ENCODE results near the gene ENTHD1. TPM values are rescaled to one million over a fixed set of nuclear protein-coding genes. Genes with fewer than 3 reads are reported as not detected.
"Not testable (repeated sequence)": the region's sequence is repeated elsewhere in the genome, so short reads cannot be mapped to it uniquely, and the experiment has no call there.

Gene ENTHD1
- total RNA-seq, 1 experiment from 2014 or later = not detected

DNA sequence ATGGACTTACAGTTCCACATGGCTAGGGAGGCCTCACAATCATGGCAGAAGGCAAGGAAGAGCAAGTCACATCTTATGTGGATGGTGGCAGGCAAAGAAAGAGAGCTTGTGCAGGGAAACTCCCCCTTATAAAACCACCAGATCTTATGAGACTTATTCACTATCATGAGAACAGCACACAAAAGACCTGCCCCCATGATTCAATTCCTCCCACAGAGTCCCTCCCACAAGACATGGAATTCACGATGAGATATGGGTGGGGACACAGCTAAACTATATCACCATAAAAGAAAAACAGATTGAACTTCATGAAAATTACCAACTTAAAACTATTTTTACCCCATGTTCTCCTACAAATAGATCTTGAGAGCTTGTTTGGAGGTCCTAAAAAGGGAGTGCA, 19.6 kb downstream of the ENTHD1 start:
- no TSS peak for BruUV-seq (replicated peaks)
- CTCF ChIA-PET = no interaction called here
- Mint-ChIP-seq H3K27me3 (ENCODE audit: insufficient read depth, unreplicated experiment) (peaks cover 20% of the 10 kb centered on the region), H3K9me3 (ENCODE audit: unreplicated experiment) (no peaks in the 10 kb centered on the region), H3K27ac (ENCODE audit: unreplicated experiment) (no peak overlapping the region), H3K4me1 (ENCODE audit: low read depth, unreplicated experiment) (no peaks in the 10 kb centered on the region), H3K36me3 (ENCODE audit: insufficient read depth, unreplicated experiment) (no peaks in the 10 kb centered on the region), H3K4me3 (ENCODE audit: unreplicated experiment) (no peak overlapping the region)
- Histone ChIP-seq H3K36me3 (ENCODE audit: control insufficient read depth, insufficient read depth, low read length) (no peaks in the 10 kb centered on the region), H3K27me3 (replicated peaks; ENCODE audit: control insufficient read depth, insufficient read depth, low read length) (no peaks in the 10 kb centered on the region), H3K4me1 (no peaks in the 10 kb centered on the region), H3K4me3 (ENCODE audit: low read depth, low read length) (no peak overlapping the region), H3K9me3 (no peaks in the 10 kb centered on the region)
- intact Hi-C loops (cut with micrococcal nuclease; ENCODE audit: unreplicated experiment) = no loop called here
- DNase-seq = no peak
- POLR2A ChIA-PET = no interaction called here
- TF ChIP-seq, protein P1, sequence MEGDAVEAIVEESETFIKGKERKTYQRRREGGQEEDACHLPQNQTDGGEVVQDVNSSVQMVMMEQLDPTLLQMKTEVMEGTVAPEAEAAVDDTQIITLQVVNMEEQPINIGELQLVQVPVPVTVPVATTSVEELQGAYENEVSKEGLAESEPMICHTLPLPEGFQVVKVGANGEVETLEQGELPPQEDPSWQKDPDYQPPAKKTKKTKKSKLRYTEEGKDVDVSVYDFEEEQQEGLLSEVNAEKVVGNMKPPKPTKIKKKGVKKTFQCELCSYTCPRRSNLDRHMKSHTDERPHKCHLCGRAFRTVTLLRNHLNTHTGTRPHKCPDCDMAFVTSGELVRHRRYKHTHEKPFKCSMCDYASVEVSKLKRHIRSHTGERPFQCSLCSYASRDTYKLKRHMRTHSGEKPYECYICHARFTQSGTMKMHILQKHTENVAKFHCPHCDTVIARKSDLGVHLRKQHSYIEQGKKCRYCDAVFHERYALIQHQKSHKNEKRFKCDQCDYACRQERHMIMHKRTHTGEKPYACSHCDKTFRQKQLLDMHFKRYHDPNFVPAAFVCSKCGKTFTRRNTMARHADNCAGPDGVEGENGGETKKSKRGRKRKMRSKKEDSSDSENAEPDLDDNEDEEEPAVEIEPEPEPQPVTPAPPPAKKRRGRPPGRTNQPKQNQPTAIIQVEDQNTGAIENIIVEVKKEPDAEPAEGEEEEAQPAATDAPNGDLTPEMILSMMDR (IDR thresholded peaks at IDR 0.05; ENCODE audit: insufficient read depth in 1 of 2, low read depth in 1 of 2, low read length in 1 of 2, severe bottlenecking in 1 of 2, unreplicated experiment in 1 of 2) = no peak

DNA sequence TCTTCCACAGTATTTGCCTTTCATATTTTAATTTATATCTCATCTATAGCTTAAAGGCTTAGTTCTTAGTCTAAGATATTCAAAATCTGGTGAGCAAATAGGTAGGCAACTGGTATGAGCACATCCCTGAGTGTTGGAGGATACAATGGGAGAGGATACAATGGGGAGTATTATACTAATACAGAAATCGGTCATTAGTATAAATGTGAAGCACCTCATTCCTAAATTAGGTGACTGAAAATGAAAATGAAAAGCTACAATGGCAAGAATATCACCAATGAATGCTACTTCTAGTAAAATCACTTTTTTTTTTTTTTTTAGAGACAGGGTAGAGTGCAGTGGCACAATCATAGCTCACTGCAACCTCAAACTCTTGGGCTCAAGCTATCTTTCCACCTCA, 21.0 kb downstream of the ENTHD1 start:
- Mint-ChIP-seq H3K4me1 (ENCODE audit: low read depth, unreplicated experiment) (no peaks in the 10 kb centered on the region), H3K36me3 (ENCODE audit: insufficient read depth, unreplicated experiment) (no peaks in the 10 kb centered on the region), H3K27ac (ENCODE audit: unreplicated experiment) (no peak overlapping the region), H3K4me3 (ENCODE audit: unreplicated experiment) (no peak overlapping the region), H3K27me3 (ENCODE audit: insufficient read depth, unreplicated experiment) (peaks cover 16% of the 10 kb centered on the region), H3K9me3 (ENCODE audit: unreplicated experiment) (no peaks in the 10 kb centered on the region)
- Histone ChIP-seq H3K4me1 (no peaks in the 10 kb centered on the region), H3K4me3 (ENCODE audit: low read depth, low read length) (no peak overlapping the region), H3K36me3 (ENCODE audit: control insufficient read depth, insufficient read depth, low read length) (no peaks in the 10 kb centered on the region), H3K27me3 (replicated peaks; ENCODE audit: control insufficient read depth, insufficient read depth, low read length) (no peaks in the 10 kb centered on the region), H3K9me3 (no peaks in the 10 kb centered on the region)
- DNase-seq = no peak
- POLR2A ChIA-PET = no interaction called here
- intact Hi-C loops (cut with micrococcal nuclease; ENCODE audit: unreplicated experiment) = no loop called here
- BruUV-seq (replicated peaks) = no TSS peak
- CTCF ChIA-PET = no interaction called here
- TF ChIP-seq, protein P1 (IDR thresholded peaks at IDR 0.05; ENCODE audit: insufficient read depth in 1 of 2, low read depth in 1 of 2, low read length in 1 of 2, severe bottlenecking in 1 of 2, unreplicated experiment in 1 of 2) = no peak

DNA sequence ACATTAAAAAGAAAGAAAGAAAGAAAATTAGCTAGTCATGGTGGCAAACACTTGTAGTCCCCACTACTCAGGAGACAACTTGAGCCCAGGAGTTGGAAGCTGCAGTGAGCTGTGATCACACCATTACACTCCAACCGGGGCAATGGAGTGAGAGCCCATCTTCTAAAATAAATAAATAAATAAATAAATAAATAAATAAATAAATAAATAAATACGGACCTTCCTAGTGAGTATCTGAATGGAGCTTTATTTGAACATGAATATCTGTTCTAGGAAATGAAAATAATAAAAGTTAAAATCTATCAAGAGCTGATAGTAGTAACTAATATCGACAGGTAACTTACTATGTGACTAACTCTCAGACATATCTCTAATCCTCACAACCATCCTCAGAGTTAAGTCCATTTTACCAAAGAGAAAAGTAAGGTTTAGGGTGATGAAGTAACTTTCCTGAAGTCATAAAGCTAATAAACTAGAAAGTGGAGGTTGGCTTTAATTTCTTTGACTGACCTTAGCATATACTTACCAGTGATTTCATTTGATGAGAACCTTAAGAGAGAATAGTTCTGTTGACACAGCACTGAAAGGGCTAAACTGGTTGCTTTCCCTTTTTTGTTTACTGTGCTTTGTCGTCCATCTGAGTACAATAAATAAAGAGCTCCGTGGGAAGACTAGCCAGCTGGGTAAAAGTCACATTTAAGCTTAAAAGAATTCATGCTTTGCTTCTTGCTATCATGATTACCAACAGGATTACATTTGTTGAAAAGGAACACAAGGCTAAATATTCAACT, 22.4 kb downstream of the ENTHD1 start:
- peaks cover 18% of the 10 kb centered on the region for H3K27me3 Mint-ChIP-seq (ENCODE audit: insufficient read depth, unreplicated experiment)
- ChIA-PET CTCF (no interaction called here), POLR2A (no interaction called here)

DNA sequence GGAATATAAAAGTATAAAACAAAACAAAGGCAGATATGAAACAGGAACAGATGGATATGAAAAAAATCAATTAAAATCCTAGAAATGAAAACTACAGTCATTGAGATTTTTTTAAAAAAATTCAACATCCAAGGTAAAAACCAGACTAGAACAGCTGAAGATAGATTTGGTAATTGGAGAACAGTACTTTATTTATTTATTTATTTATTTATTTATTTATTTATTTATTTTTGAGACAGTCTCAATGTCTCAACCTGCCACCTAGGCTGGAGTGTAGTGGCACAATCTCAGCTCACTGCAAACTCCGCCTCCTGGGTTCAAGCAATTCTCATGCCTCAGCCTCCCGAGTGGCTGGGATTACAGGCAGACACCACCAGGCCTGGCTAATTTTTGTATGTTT, 23.8 kb downstream of the ENTHD1 start:
- H3K27me3 ChIP-seq (replicated peaks; ENCODE audit: control insufficient read depth, insufficient read depth, low read length); intact Hi-C loops (cut with micrococcal nuclease; ENCODE audit: unreplicated experiment): not testable (repeated sequence)

More for the DNA sequence above, 22.4 kb downstream of the ENTHD1 start:
- no peaks in the 10 kb centered on the region for H3K4me1 ChIP-seq
- Mint-ChIP-seq H3K4me1 (ENCODE audit: low read depth, unreplicated experiment) (no peaks in the 10 kb centered on the region), H3K27ac (ENCODE audit: unreplicated experiment) (no peak overlapping the region), H3K4me3 (ENCODE audit: unreplicated experiment) (no peak overlapping the region), H3K9me3 (ENCODE audit: unreplicated experiment) (no peaks in the 10 kb centered on the region), H3K36me3 (ENCODE audit: insufficient read depth, unreplicated experiment) (no peaks in the 10 kb centered on the region)
- H3K9me3 ChIP-seq = no peaks in the 10 kb centered on the region
- H3K4me3 ChIP-seq (ENCODE audit: low read depth, low read length) = no peak overlapping the region
- no peak for DNase-seq
- intact Hi-C loops (cut with micrococcal nuclease; ENCODE audit: unreplicated experiment) = no loop called here
- TF ChIP-seq, protein P1 (IDR thresholded peaks at IDR 0.05; ENCODE audit: insufficient read depth in 1 of 2, low read depth in 1 of 2, low read length in 1 of 2, severe bottlenecking in 1 of 2, unreplicated experiment in 1 of 2) = no peak
- H3K36me3 ChIP-seq (ENCODE audit: control insufficient read depth, insufficient read depth, low read length) = no peaks in the 10 kb centered on the region
- no TSS peak for BruUV-seq (replicated peaks)
- no peaks in the 10 kb centered on the region for H3K27me3 ChIP-seq (replicated peaks; ENCODE audit: control insufficient read depth, insufficient read depth, low read length)

More for the DNA sequence above, 23.8 kb downstream of the ENTHD1 start:
- H3K4me1 ChIP-seq; H3K36me3 ChIP-seq (ENCODE audit: control insufficient read depth, insufficient read depth, low read length); H3K4me3 ChIP-seq (ENCODE audit: low read depth, low read length); DNase-seq; CTCF ChIA-PET; H3K27ac Mint-ChIP-seq (ENCODE audit: unreplicated experiment); H3K9me3 Mint-ChIP-seq (ENCODE audit: unreplicated experiment); H3K4me1 Mint-ChIP-seq (ENCODE audit: low read depth, unreplicated experiment); H3K4me3 Mint-ChIP-seq (ENCODE audit: unreplicated experiment); POLR2A ChIA-PET; H3K9me3 ChIP-seq; BruUV-seq (replicated peaks); H3K36me3 Mint-ChIP-seq (ENCODE audit: insufficient read depth, unreplicated experiment): not testable (repeated sequence)
- H3K27me3 Mint-ChIP-seq (ENCODE audit: insufficient read depth, unreplicated experiment) = peaks cover 18% of the 10 kb centered on the region

Measured in Caco-2 (cell line).